ENCODE data around the gene IRF7. TPM values are rescaled to one million over a fixed set of nuclear protein-coding genes. Genes with fewer than 3 reads are reported as not detected.

Gene IRF7
- total and polyA plus RNA-seq, 2 donors (not counting 3 experiments of a cell fraction or from before 2014, with no cell fraction given), result 12.6 to 14.7 TPM

DNA sequence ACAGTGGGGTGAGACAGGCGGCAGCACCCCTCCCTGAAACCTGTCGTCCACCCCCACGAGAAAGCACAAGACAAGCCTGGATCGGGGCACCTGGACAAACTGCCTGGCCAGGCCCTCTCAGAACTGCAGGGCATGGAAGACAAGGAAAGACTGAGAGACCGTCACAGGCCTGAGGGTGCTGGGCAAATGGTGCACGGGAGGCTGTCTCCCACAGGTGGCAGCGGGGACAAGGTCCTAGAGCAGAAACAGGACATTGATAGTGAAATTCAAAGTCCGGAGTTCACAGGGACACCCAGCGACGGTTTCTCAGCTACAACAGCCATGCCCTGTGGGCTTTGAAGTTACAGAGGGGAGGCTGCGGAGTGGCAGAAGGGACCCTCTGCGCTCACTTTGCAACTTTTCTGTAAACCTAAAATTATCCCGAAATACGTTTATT, 42.0 kb upstream of the IRF7 start:
- no peaks in the 10 kb centered on the region for H4K20me1 ChIP-seq (replicated peaks; ENCODE audit: control insufficient read depth, extremely low read depth, insufficient read depth, low read length)
- H3K9me3 ChIP-seq (replicated peaks; ENCODE audit: control insufficient read depth, insufficient read depth, low read length), result no peaks in the 10 kb centered on the region
- no peak overlapping the region for H3K4me3 ChIP-seq (replicated peaks in 1 of 3; ENCODE audit: insufficient read depth in 1 of 3, low read depth in 1 of 3, low read length in 3 of 3)
- no peaks in the 10 kb centered on the region for H3K27me3 ChIP-seq (ENCODE audit: control insufficient read depth in 2 of 2, insufficient read depth in 2 of 2, low read length in 2 of 2)
- H3K27ac ChIP-seq (ENCODE audit: insufficient read depth, low read depth, low read length), result no peak overlapping the region
- H3K79me2 ChIP-seq (ENCODE audit: control insufficient read depth, insufficient read depth, low read length), result no peaks in the 10 kb centered on the region
- BruUV-seq (replicated peaks), result no TSS peak
- no peaks in the 10 kb centered on the region for H3K4me1 ChIP-seq (ENCODE audit: control insufficient read depth, extremely low read depth, insufficient read depth, low read length)
- DNase-seq (ENCODE audit: low read depth, low spot score) (no peak), FAIRE-seq (no peak)
- TF ChIP-seq POLR2AphosphoS5 (IDR thresholded peaks at IDR 0.05; ENCODE audit: insufficient read depth, low read depth, low read length) (no peak), GATA2 (IDR thresholded peaks at IDR 0.05; ENCODE audit: insufficient read depth, insufficient read length, low read depth, low read length) (no peak)
- H3K9me1 ChIP-seq (replicated peaks; ENCODE audit: control insufficient read depth, extremely low read depth, insufficient read depth, low read length), result no peaks in the 10 kb centered on the region
- no peak overlapping the region for H2AFZ ChIP-seq (ENCODE audit: low read depth, low read length)
- POLR2A ChIA-PET, result no interaction called here
- H3K4me2 ChIP-seq (ENCODE audit: insufficient read depth, low read length), result no peak overlapping the region
- peaks cover 2 to 32% of the 10 kb centered on the region in 2 experiments for H3K36me3 ChIP-seq (ENCODE audit: control insufficient read depth in 2 of 2, extremely low read depth in 1 of 2, insufficient read depth in 2 of 2, low read length in 2 of 2)
- intact Hi-C loops (cut with micrococcal nuclease) (no loop called here), dilution Hi-C loops (cut with MboI; ENCODE audit: extremely low pct_ligation_motif_present, low sequenced_read_pairs) (no loop called here)
- no peak overlapping the region for H3K9ac ChIP-seq (replicated peaks; ENCODE audit: extremely low read depth, insufficient read depth, low read length)
- CTCF ChIA-PET, result no interaction called here

DNA sequence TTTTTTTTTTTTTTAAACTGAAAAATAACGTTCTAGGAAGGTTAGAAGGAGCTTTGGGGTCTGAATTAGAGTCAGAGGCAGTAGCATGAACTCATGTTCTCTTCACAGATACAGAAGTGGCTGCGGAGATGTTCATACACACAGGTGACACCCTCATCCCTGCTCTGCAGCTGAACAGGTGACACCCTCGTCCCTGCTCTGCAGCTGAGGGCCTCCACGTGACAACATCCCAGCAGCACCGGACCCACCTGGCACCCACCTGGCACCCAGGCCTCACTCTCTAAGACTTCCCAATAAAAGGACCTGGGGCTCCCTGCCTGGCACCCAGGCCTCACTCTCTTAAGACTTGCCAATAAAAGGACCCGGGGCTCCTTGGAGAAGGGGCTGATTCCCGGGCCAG, 41.1 kb upstream of the IRF7 start:
- H3K9me1 ChIP-seq (replicated peaks; ENCODE audit: control insufficient read depth, extremely low read depth, insufficient read depth, low read length), result no peaks in the 10 kb centered on the region
- no peak overlapping the region for H3K27ac ChIP-seq (ENCODE audit: insufficient read depth, low read depth, low read length)
- POLR2A ChIA-PET, result no interaction called here
- H3K9ac ChIP-seq (replicated peaks; ENCODE audit: extremely low read depth, insufficient read depth, low read length), result no peak overlapping the region
- H3K9me3 ChIP-seq (replicated peaks; ENCODE audit: control insufficient read depth, insufficient read depth, low read length), result no peaks in the 10 kb centered on the region
- DNase-seq (ENCODE audit: low read depth, low spot score) (no peak), FAIRE-seq (no peak)
- no peaks in the 10 kb centered on the region for H4K20me1 ChIP-seq (replicated peaks; ENCODE audit: control insufficient read depth, extremely low read depth, insufficient read depth, low read length)
- BruUV-seq (replicated peaks), result no TSS peak
- no peak overlapping the region for H3K4me2 ChIP-seq (ENCODE audit: insufficient read depth, low read length)
- H3K79me2 ChIP-seq (ENCODE audit: control insufficient read depth, insufficient read depth, low read length), result no peaks in the 10 kb centered on the region
- H3K4me1 ChIP-seq (ENCODE audit: control insufficient read depth, extremely low read depth, insufficient read depth, low read length), result no peaks in the 10 kb centered on the region
- peaks cover 2 to 32% of the 10 kb centered on the region in 2 experiments for H3K36me3 ChIP-seq (ENCODE audit: control insufficient read depth in 2 of 2, extremely low read depth in 1 of 2, insufficient read depth in 2 of 2, low read length in 2 of 2)
- no peak overlapping the region for H3K4me3 ChIP-seq (replicated peaks in 1 of 3; ENCODE audit: insufficient read depth in 1 of 3, low read depth in 1 of 3, low read length in 3 of 3)
- no peak overlapping the region for H2AFZ ChIP-seq (ENCODE audit: low read depth, low read length)
- dilution Hi-C loops (cut with MboI; ENCODE audit: extremely low pct_ligation_motif_present, low sequenced_read_pairs) (no loop called here), intact Hi-C loops (cut with micrococcal nuclease) (no loop called here)
- H3K27me3 ChIP-seq (ENCODE audit: control insufficient read depth in 2 of 2, insufficient read depth in 2 of 2, low read length in 2 of 2), result no peaks in the 10 kb centered on the region
- CTCF ChIA-PET, result interaction anchor here (1.0 kb wide), 1 partner anchor 11 kb away, joined by 3 read pairs; no protein-coding TSS in a partner anchor
- TF ChIP-seq MYC (IDR thresholded peaks at IDR 0.05; ENCODE audit: low read depth, low read length) (no peak), CTCF (IDR thresholded peaks at IDR 0.05; ENCODE audit: extremely low read depth in 1 of 2, insufficient read depth in 1 of 2, low read depth in 1 of 2, low read length in 2 of 2) (no peak), EZH2 (IDR thresholded peaks at IDR 0.05; ENCODE audit: borderline replicate concordance, low read depth, low read length, severe bottlenecking) (no peak), POLR2AphosphoS5 (IDR thresholded peaks at IDR 0.05; ENCODE audit: insufficient read depth, low read depth, low read length) (no peak), POLR2A (IDR thresholded peaks at IDR 0.05; ENCODE audit: low read depth, low read length) (no peak)
